CD4-positive, alpha-beta T cell (primary cell): Measurements from ENCODE around the gene ZNF23. TPM values are rescaled to one million over a fixed set of nuclear protein-coding genes. Genes with fewer than 3 reads are reported as not detected.

Experiments
- ATAC-seq: fragments of 200-7000 bp; cut with Tn5 transposase; one replicate; pipeline ENCODE4 v1.10.0; 2022; ENCODE audit warnings: mild to moderate bottlenecking; ENCODE audit not compliant: poor library complexity
- CTCF ChIA-PET: fragments of 350-600 bp; sonication (Branson Sonifier 250); formaldehyde crosslinking; loops from one replicate; lab custom pipeline; 2021; ENCODE audit warnings: antibody characterized with exemption, inconsistent platforms; lab: Charles Lee
- POLR2A ChIA-PET: fragments of 350-600 bp; sonication (Branson Sonifier 250); formaldehyde crosslinking; loops from one replicate; lab custom pipeline; 2021; ENCODE audit warnings: antibody characterized with exemption, inconsistent platforms; lab: Charles Lee
- DNase-seq, 14 experiments: peaks; one replicate each; pipeline ENCODE4 v3.0.0-alpha.2; 2013 to 2020; ENCODE audit warnings: mixed read lengths in 2 of 14
- H3K27ac ChIP-seq, 2 donors: one replicate each; pipeline versions ENCODE4 v1.5.1 to v1.7.0; 2013; ENCODE audit warnings: low read length in 2 of 2, low read depth in 1 of 2, mild to moderate bottlenecking in 1 of 2
- H3K27me3 ChIP-seq, 2 experiments: 1 replicate in 1 of 2; 2 replicates in 1 of 2; pipeline versions ENCODE4 v1.6.1 to v1.7.0; 2013; ENCODE audit warnings: low read length in 2 of 2, control low read depth in 1 of 2, mild to moderate bottlenecking in 1 of 2, moderate library complexity in 1 of 2; ENCODE audit not compliant: insufficient read depth in 2 of 2, control insufficient read depth in 1 of 2
- H3K36me3 ChIP-seq: one replicate; pipeline ENCODE4 v1.6.1; 2013; ENCODE audit warnings: low read length, control low read depth; ENCODE audit not compliant: insufficient read depth
- H3K4me1 ChIP-seq: one replicate; pipeline ENCODE4 v1.6.1; 2013; ENCODE audit warnings: low read length, control low read depth; ENCODE audit not compliant: insufficient read depth
- H3K4me3 ChIP-seq: one replicate; pipeline ENCODE4 v1.5.1; 2013; ENCODE audit warnings: mild to moderate bottlenecking, low read length, moderate library complexity
- H3K9me3 ChIP-seq, 2 experiments: 1 replicate in 1 of 2; 2 replicates in 1 of 2; pipeline versions ENCODE4 v1.6.1 to v1.7.0; 2013; ENCODE audit warnings: low read length in 2 of 2, mild to moderate bottlenecking in 2 of 2, control low read depth in 1 of 2, moderate library complexity in 1 of 2; ENCODE audit not compliant: control insufficient read depth in 1 of 2, insufficient read depth in 1 of 2
- H3K27ac Mint-ChIP-seq: one replicate; pipeline ENCODE4 v1.8.0; 2020; ENCODE audit warnings: mixed read lengths
- H3K27me3 Mint-ChIP-seq: one replicate; pipeline ENCODE4 v1.8.0; 2021; ENCODE audit warnings: mixed read lengths
- H3K36me3 Mint-ChIP-seq: one replicate; pipeline ENCODE4 v1.8.0; 2021; ENCODE audit warnings: low read depth, mixed read lengths
- H3K4me1 Mint-ChIP-seq: one replicate; pipeline ENCODE4 v1.8.0; 2021; ENCODE audit warnings: low read depth, mixed read lengths
- H3K4me3 Mint-ChIP-seq: one replicate; pipeline ENCODE4 v1.8.0; 2020; ENCODE audit warnings: mild to moderate bottlenecking, mixed read lengths
- H3K9me3 Mint-ChIP-seq: one replicate; pipeline ENCODE4 v1.8.0; 2020; ENCODE audit warnings: mixed read lengths
- CTCF ChIP-seq: fragments of 200-600 bp; IDR thresholded peaks from one replicate; pipeline ENCODE4 v1.8.0; 2022; ENCODE audit warnings: antibody characterized with exemption, mild to moderate bottlenecking
- intact Hi-C, 2 experiments: fragments of 100-400 bp; cut with DNase I in 1 of 2; cut with micrococcal nuclease in 1 of 2; formaldehyde crosslinking; loops; one replicate each; pipeline versions ENCODE4 v1.15.1 to v1.9.0; 2023 to 2025; cut with DNase I, micrococcal nuclease
- total RNA-seq, 174 experiments: library from RNA in 2 of 174; stranded (reverse) in 2 of 174; gene quantifications; one replicate each; pipeline ENCODE4 v1.2.3 and lab custom pipeline; 2021 to 2026

Gene ZNF23
- total RNA-seq, 2 experiments from 2014 or later, result 7.0 to 8.4 TPM

- Mint-ChIP-seq H3K4me1 (no peaks in the 10 kb centered on the region), H3K9me3 (peaks cover 4% of the 10 kb centered on the region), H3K36me3 (peaks cover 13% of the 10 kb centered on the region), H3K27ac (no peak overlapping the region), H3K4me3 (no peak overlapping the region), H3K27me3 (peaks cover 30% of the 10 kb centered on the region)
- intact Hi-C loops, result loop anchor here (1.0 kb wide), 1 partner anchor 58 kb away; no protein-coding TSS in a partner anchor
- H3K4me3 ChIP-seq, result no peak overlapping the region
- ChIA-PET POLR2A (no interaction called here), CTCF (no interaction called here)
- peaks cover 0 to 9% of the 10 kb centered on the region in 2 experiments for H3K27me3 ChIP-seq
- ATAC-seq (no peak), DNase-seq (peak in 2 of 14 experiments; percentile 16 to 34)
- H3K36me3 ChIP-seq, result no peaks in the 10 kb centered on the region
- peaks cover 12 to 43% of the 10 kb centered on the region in 2 experiments for H3K9me3 ChIP-seq
- peaks cover 5% of the 10 kb centered on the region for H3K4me1 ChIP-seq
- TF ChIP-seq CTCF, result no peak
- H3K27ac ChIP-seq, result no peak overlapping the region
Measured at GRCh38 chr16:71440669-71441347, 21.2 kb downstream of the ZNF23 start.

- H3K36me3 ChIP-seq, result no peaks in the 10 kb centered on the region
- Mint-ChIP-seq H3K4me3 (no peak overlapping the region), H3K27ac (no peak overlapping the region), H3K36me3 (peaks cover 8% of the 10 kb centered on the region), H3K4me1 (no peaks in the 10 kb centered on the region), H3K27me3 (peaks cover 30% of the 10 kb centered on the region), H3K9me3 (peaks cover 4% of the 10 kb centered on the region)
- DNase-seq, result no peak
- POLR2A ChIA-PET, result no interaction called here
- peaks cover 5% of the 10 kb centered on the region for H3K4me1 ChIP-seq
- no peak overlapping the region for H3K4me3 ChIP-seq
- intact Hi-C loops, result no loop called here
- CTCF ChIA-PET, result no interaction called here
- TF ChIP-seq CTCF, result no peak
- H3K9me3 ChIP-seq, result peaks cover 6 to 36% of the 10 kb centered on the region in 2 experiments
- peaks cover 0 to 10% of the 10 kb centered on the region in 2 experiments for H3K27me3 ChIP-seq
- no peak for ATAC-seq
- H3K27ac ChIP-seq, result no peak overlapping the region
Measured at GRCh38 chr16:71439523-71439922, 22.5 kb downstream of the ZNF23 start.

GRCh38 chr16:71436473-71436872, 25.6 kb downstream of the ZNF23 start:
- POLR2A ChIA-PET, result no interaction called here
- TF ChIP-seq CTCF, result no peak
- intact Hi-C loops, result no loop called here
- Histone ChIP-seq H3K9me3 (peaks cover 0 to 8% of the 10 kb centered on the region in 2 experiments), H3K27me3 (peaks cover 2 to 10% of the 10 kb centered on the region in 2 experiments), H3K27ac (no peak overlapping the region), H3K36me3 (no peaks in the 10 kb centered on the region), H3K4me3 (no peak overlapping the region), H3K4me1 (peaks cover 4% of the 10 kb centered on the region)
- no peak overlapping the region for H3K27ac Mint-ChIP-seq
- no peak for DNase-seq
- peaks cover 43% of the 10 kb centered on the region for H3K27me3 Mint-ChIP-seq
- no peaks in the 10 kb centered on the region for H3K4me1 Mint-ChIP-seq
- ATAC-seq, result no peak
- H3K4me3 Mint-ChIP-seq, result no peak overlapping the region
- CTCF ChIA-PET, result no interaction called here
- no peaks in the 10 kb centered on the region for H3K36me3 Mint-ChIP-seq
- H3K9me3 Mint-ChIP-seq, result no peaks in the 10 kb centered on the region
